ENCODE results near the gene NSF.
"Not testable (repeated sequence)": the region's sequence is repeated elsewhere in the genome, so short reads cannot be mapped to it uniquely, and the experiment has no call there.

DNA sequence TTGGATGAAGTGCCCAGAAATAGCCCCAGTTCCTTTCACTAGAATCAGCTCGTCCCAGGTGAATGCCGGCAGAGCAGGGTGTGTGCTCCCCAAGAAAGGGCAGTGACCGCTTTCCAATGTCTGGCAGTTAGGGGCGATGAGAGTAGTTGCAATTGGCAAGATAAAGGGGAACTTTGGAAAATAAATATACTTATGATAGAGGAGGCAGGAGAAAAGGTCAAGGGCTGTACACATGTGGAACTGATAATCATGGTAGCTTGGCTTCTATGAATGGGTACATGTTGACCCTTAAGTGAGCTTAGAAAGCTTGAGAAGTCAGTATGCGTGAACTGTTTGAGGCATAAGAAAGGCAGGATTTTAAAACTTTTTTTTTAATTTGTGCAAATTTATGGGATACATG lies 75.5 kb downstream of the NSF start:
- TF ChIP-seq, protein P1, sequence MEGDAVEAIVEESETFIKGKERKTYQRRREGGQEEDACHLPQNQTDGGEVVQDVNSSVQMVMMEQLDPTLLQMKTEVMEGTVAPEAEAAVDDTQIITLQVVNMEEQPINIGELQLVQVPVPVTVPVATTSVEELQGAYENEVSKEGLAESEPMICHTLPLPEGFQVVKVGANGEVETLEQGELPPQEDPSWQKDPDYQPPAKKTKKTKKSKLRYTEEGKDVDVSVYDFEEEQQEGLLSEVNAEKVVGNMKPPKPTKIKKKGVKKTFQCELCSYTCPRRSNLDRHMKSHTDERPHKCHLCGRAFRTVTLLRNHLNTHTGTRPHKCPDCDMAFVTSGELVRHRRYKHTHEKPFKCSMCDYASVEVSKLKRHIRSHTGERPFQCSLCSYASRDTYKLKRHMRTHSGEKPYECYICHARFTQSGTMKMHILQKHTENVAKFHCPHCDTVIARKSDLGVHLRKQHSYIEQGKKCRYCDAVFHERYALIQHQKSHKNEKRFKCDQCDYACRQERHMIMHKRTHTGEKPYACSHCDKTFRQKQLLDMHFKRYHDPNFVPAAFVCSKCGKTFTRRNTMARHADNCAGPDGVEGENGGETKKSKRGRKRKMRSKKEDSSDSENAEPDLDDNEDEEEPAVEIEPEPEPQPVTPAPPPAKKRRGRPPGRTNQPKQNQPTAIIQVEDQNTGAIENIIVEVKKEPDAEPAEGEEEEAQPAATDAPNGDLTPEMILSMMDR (IDR thresholded peaks at IDR 0.05): not testable (repeated sequence)
- TF ChIP-seq POLR2A (IDR thresholded peaks at IDR 0.05): not testable (repeated sequence)

All from uterus (tissue), 2 donors.